AG09309 (cell line): ENCODE results near the gene RMI2.

Source experiments
- DNase-seq: peaks from one replicate; pipeline ENCODE4 v3.0.0-alpha.2; 2010; ENCODE audit warnings: low read depth
- H3K4me3 ChIP-seq: 2 replicates; pipeline ENCODE4 v1.5.1; 2011; ENCODE audit warnings: mild to moderate bottlenecking, low read depth, low read length, moderate library complexity; ENCODE audit not compliant: control insufficient read depth
- TF ChIP-seq, protein P1 (sequence below): IDR thresholded peaks from 2 replicates; pipeline ENCODE4 v1.5.1; 2011; ENCODE audit warnings: mild to moderate bottlenecking, low read depth, low read length, inconsistent platforms; ENCODE audit not compliant: insufficient read depth, control insufficient read depth; ENCODE audit errors: missing control alignments

Gene RMI2

DNA sequence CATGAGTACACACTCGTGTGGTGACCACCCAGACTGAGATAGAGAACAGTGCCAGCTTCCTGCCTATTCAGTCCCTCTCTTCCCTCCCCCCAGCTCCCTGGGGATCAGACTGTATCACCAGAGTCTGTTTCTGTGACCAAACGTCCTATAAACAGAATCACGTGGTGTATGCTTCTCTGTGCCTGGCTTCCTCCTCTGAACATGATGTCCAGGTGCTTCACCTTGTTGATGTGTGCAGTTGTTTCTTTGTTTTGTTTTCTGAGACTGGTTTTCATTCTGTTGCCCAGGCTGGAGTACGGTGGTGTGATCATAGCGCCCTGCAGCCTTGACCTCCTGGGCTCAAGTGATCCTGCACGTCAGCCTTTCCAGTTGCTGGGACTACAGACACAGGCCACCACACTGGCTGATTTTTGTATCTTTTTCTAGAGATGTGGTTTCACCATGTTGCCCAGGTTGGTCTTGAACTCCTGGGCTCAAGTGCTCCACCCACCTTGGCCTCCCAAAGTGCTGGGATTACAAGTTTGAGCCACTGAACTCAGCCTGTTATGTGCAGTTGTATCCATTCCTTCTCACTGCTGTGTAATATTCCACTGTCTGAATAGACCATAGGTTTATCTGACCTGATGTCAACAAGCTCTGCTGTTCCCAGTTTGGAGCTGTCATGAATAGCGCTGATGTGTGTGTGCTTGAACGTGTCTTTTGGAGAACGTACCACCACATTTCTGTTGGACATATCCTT lies 35.2 kb upstream of the RMI2 start:
- no peak overlapping the region for H3K4me3 ChIP-seq
- no peak for DNase-seq
- TF ChIP-seq, protein P1, sequence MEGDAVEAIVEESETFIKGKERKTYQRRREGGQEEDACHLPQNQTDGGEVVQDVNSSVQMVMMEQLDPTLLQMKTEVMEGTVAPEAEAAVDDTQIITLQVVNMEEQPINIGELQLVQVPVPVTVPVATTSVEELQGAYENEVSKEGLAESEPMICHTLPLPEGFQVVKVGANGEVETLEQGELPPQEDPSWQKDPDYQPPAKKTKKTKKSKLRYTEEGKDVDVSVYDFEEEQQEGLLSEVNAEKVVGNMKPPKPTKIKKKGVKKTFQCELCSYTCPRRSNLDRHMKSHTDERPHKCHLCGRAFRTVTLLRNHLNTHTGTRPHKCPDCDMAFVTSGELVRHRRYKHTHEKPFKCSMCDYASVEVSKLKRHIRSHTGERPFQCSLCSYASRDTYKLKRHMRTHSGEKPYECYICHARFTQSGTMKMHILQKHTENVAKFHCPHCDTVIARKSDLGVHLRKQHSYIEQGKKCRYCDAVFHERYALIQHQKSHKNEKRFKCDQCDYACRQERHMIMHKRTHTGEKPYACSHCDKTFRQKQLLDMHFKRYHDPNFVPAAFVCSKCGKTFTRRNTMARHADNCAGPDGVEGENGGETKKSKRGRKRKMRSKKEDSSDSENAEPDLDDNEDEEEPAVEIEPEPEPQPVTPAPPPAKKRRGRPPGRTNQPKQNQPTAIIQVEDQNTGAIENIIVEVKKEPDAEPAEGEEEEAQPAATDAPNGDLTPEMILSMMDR: no peak

DNA sequence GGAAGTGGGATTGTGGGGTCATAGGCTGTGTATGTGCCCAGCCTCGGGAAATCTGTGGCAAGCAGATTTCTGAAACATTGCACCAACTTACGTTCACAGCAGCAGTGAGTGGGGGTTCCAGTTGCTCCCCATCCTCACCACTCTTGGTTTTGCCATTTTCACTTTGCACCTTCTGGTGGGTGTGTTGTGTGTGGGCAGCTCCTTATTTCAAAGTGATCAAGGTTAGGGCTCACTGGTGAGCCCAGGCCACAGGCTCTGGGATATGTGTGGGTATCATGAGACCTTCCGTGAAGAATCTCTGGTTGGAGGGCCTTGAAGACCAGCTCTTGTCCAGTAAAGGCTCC lies 34.7 kb upstream of the RMI2 start:
- H3K4me3 ChIP-seq: no peak overlapping the region
- no peak for DNase-seq
- TF ChIP-seq, protein P1: no peak

DNA sequence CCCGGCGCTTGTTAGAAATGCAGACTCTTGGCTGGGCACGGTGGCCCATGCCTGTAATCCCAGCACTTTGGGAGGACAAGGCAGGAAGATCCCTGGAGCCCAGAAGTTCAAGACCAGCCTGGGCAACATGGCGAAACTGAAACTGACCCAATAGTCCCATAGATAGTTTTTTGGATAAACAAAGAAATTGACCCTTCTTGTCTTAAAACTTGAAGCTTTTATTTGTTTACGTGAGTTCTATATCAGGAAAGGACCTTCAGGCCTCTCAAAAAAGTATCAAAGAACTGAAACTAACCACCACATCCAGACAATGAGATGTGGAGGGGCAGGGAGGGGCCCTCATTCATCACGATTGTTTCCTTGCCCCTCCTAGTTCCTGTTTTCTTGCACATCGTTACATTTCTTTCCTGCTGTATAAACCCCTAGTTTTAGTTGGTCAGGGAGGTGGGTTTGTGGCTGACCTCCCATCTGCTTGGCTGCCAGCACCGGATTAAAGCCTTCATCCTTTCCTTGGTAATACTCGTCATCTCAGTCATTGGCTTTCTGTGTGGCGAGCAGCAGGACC lies 34.2 kb upstream of the RMI2 start:
- no peak overlapping the region for H3K4me3 ChIP-seq
- no peak for DNase-seq
- TF ChIP-seq, protein P1: no peak

- peak; percentile 27 for DNase-seq
- TF ChIP-seq, protein P1: no peak
- H3K4me3 ChIP-seq: no peak overlapping the region
Observed at GRCh38 chr16:11312718-11313492, 32.4 kb upstream of the RMI2 start.

- no peak overlapping the region for H3K4me3 ChIP-seq
- TF ChIP-seq, protein P1: no peak
- DNase-seq: no peak
Observed at GRCh38 chr16:11313493-11314308, 31.6 kb upstream of the RMI2 start.

- TF ChIP-seq, protein P1: no peak
- H3K4me3 ChIP-seq: no peak overlapping the region
- DNase-seq: no peak
Observed at GRCh38 chr16:11314309-11314894, 30.9 kb upstream of the RMI2 start.
